ENCODE measurements around the gene PUS7L. TPM values are rescaled to one million over a fixed set of nuclear protein-coding genes. Genes with fewer than 3 reads are reported as not detected.

Gene PUS7L
- 10 to 100 TPM in 1 of 4 donors, 1 to 10 TPM in 3; 8.7 to 11.6 (median 9.3) TPM for total RNA-seq
- 1.8 TPM for polyA plus RNA-seq
- long read RNA-seq, donor 1, full-length matches to known transcripts: 2 of 9 reads
- long read RNA-seq, donor 1, partial matches to known transcripts: 3 of 9 reads
- long read RNA-seq, donor 1, other reads (novel, unspliced or antisense): 4 of 9 reads
- long read RNA-seq, donor 2, full-length matches to known transcripts: 1 of 3 reads
- long read RNA-seq, donor 2, partial matches to known transcripts: 0 of 3 reads
- long read RNA-seq, donor 2, other reads (novel, unspliced or antisense): 2 of 3 reads
- long read RNA-seq, donor 3, full-length matches to known transcripts: 3 of 14 reads
- long read RNA-seq, donor 3, partial matches to known transcripts: 9 of 14 reads
- long read RNA-seq, donor 3, other reads (novel, unspliced or antisense): 2 of 14 reads
- long read RNA-seq, donor 4, full-length matches to known transcripts: 1 of 1 reads
- long read RNA-seq, donor 4, partial matches to known transcripts: 0 of 1 reads
- long read RNA-seq, donor 4, other reads (novel, unspliced or antisense): 0 of 1 reads

DNA sequence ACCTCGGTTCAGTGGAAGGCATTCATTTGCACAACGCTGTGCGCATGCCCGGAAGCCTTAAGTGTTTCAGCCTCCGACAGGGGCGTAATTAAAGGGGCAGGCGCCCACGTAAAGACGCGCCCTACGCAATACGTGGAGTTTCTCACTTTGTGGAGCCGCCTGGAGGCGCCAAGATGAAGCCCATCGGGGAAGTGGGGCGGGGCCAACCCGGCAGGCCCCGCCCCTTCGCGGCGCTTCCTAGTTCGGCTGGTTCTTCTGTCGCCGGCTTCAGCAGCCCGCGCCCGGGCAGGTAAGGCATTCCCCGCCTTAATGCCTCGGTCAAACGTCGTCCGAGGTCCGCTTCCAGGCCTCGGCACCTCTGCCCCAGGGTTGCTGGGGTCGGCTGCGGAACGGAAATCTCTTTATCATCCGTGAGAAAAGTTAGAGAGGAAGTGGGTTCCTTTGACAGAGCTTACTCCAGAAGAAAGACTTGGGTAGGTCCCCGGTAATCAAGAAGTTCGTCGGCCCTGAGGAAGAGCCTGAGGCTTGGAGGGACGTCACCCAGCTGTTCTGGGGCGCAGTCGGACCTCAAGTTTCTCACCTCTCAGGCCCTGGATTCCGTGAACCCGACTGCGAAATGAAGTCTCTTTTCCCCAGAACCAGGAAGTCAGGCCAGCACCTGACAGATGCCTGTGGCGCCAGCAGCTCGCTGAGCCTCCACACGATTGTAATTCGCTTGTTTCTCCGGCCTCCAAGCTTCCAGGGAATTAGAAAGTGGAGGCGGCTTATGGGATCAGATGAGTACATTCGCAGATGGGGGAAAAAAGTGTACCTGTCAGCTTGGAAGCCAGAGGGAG is at the start of gene PUS7L, which contains the start of gene IRAK4:
TSS of gene PUS7L (minus strand) at position 63 of the 836 bp plus-strand sequence. CDS start 3,545 bp downstream, outside the sequence.
TSS of gene IRAK4 (plus strand) at position 224 of the 836 bp plus-strand sequence. CDS start 9,161 bp downstream, outside the sequence.
- WGBS: under 1% methylated on average over 54 of the region's 54 CpGs
- H3K27me3 ChIP-seq (ENCODE audit: control insufficient read depth, insufficient read depth): no peaks in the 10 kb centered on the region
- intact Hi-C loops (cut with DNase I): no loop called here
- peak within 1 kb of the TSS; percentile 73 for H3K4me3 ChIP-seq (ENCODE audit: low read length)
- peaks cover 2% of the 10 kb centered on the region for H3K4me1 ChIP-seq (ENCODE audit: control insufficient read depth, insufficient read depth, low read length)
- H3K27ac ChIP-seq (ENCODE audit: low read length): peak within 1 kb of the TSS; percentile 52
- peak; percentile 100 for ATAC-seq
- DNase-seq: peak; percentile 96 to 98 (median 97)
- no peaks in the 10 kb centered on the region for H3K9me3 ChIP-seq (ENCODE audit: control insufficient read depth, low read length)

DNA sequence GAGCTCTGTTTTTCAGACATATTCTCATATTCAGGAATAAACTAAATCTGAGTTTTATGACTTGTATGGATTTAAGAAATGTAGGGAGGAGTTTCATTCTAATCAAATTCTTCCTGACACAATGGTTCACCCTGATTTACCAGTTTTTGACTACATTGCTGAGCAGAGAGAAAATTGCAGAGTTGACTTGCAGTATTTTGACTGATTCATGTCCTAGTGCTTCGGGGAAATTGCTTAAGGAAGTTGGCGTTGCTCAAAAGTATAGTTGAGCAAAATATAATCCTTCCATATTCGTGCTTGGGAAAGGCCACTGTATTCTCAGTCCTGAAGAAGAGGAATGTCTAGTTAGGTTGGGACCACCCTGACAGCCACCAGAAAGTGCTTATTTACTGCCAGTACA is 48.8 kb upstream of the PUS7L start:
- Histone ChIP-seq H3K27me3 (ENCODE audit: control insufficient read depth, insufficient read depth) (no peaks in the 10 kb centered on the region), H3K4me1 (ENCODE audit: control insufficient read depth, insufficient read depth, low read length) (no peaks in the 10 kb centered on the region), H3K9me3 (ENCODE audit: control insufficient read depth, low read length) (no peaks in the 10 kb centered on the region), H3K27ac (ENCODE audit: low read length) (no peak overlapping the region), H3K4me3 (ENCODE audit: low read length) (no peak overlapping the region)
- intact Hi-C loops (cut with DNase I): loop anchor here in 2 of 4 donors (10.0 kb wide), 1 partner anchor 67 kb away; no protein-coding TSS in a partner anchor
- DNase-seq: no peak
- 83% methylated on average over 3 of the region's 3 CpGs for WGBS
- no peak for ATAC-seq

DNA sequence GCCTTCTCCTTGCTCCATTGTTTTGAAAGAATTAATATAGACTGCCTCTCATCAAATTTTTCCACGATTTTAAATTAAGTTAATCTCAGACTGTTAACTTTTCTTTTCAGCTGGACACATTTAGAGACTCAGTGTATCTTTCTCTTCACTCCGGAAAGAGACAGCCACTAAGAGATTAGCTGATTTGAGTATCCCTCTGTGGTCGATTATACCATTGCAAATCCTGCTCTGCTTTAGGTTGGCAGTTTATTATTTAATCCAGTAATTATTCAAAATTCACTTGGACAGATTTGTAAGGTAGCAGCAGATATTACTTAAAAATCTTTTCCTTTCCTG is 48.1 kb upstream of the PUS7L start:
- H3K4me3 ChIP-seq (ENCODE audit: low read length): peak overlapping the region; percentile 81
- H3K4me1 ChIP-seq (ENCODE audit: control insufficient read depth, insufficient read depth, low read length): no peaks in the 10 kb centered on the region
- H3K9me3 ChIP-seq (ENCODE audit: control insufficient read depth, low read length): no peaks in the 10 kb centered on the region
- whole genome bisulfite sequencing: 1% methylated on average over 3 of the region's 3 CpGs
- H3K27ac ChIP-seq (ENCODE audit: low read length): no peak overlapping the region
- no peaks in the 10 kb centered on the region for H3K27me3 ChIP-seq (ENCODE audit: control insufficient read depth, insufficient read depth)
- DNase-seq (no peak), ATAC-seq (no peak)
- intact Hi-C loops (cut with DNase I): loop anchor here in 2 of 4 donors (10.0 kb wide), 1 partner anchor 68 kb away; no protein-coding TSS in a partner anchor

DNA sequence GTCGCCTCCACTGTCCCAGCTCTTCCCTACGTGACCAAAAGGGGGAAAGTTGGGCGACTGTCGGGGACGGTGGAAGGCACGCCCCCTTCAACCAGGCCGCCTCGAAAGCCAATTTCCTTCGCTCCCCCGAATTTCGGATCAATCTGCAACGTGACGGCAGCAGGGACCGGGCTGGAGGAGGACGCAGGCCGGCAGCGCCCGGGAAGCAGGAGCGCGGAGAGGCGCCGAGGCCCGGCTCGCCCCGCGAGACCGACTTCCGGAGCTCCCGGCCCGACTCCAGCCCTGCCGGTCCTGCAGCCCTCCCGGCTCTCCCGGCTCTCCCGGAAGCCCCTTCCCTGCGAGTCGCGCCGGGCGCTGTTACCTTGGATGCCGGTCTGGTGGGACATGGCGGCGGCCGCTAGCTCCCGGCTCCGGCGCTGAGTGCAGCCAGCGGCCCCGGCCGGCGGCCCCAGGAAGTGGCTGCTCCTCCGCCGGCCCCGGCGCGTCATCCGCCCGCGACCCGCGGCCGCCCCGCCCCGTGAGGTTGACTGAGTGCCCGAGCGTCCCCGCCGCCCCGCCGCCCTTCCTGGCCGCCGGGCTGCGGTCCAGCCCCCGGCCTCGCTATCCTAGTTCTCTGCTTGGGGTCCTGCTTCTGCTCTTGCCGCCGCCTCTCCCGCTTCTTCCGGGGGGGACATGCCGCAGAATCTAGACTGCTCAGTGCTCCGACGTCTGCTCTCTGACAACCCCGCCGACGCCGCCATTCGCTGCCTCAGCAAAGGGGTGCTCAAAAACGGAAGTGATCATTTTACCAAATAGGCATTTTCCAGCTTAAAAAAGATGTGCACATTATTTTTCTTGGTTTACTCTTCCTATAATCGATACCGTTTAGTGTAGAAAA is 47.5 kb upstream of the PUS7L start, which contains the start of gene TWF1:
TSS of gene TWF1 (minus strand) at position 458 of the 877 bp plus-strand sequence. CDS start at position 386, 72 bp downstream.
- under 1% methylated on average over 89 of the region's 89 CpGs for WGBS

DNA sequence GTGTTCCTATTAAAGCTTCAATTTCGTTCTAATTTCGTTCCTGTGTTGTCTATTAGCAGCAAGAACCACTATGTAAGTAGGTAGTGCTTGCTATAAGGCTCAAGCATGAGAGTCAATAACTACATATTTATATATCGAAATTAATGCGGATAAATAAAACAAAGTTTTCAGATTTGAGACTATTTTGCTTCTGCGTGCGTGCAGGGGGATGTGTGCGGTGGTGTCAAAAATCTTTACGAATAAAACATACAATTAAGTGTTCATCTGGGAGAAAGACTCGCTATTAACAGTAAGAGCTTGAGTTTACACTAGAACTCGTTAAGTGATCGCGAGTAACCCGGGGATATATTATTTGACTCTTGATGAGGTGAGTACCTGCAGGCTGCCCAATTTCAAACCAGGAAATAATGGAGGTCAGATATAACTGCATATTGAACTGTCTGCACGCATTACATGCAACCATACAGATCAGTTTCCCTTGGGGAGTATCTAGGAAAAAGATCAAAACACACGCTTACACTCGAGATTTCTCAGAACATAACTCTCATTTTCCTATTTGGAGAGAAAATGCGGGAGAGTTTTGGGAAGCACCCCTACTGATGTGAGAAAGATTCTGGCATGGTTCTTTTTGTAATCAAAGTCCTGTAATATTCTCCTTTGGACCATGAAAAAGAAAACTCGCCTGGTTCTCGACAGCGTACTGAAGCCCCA is 46.7 kb upstream of the PUS7L start:
- peak overlapping the region; percentile 99 for H3K27ac ChIP-seq (ENCODE audit: low read length)
- ATAC-seq: no peak
- intact Hi-C loops (cut with DNase I): loop anchor here in 2 of 4 donors (10.0 kb wide), 1 partner anchor 69 kb away; no protein-coding TSS in a partner anchor
- WGBS: 6% methylated on average over 20 of the region's 20 CpGs
- peak overlapping the region; percentile 81 for H3K4me3 ChIP-seq (ENCODE audit: low read length)
- no peaks in the 10 kb centered on the region for H3K4me1 ChIP-seq (ENCODE audit: control insufficient read depth, insufficient read depth, low read length)
- no peaks in the 10 kb centered on the region for H3K9me3 ChIP-seq (ENCODE audit: control insufficient read depth, low read length)
- no peaks in the 10 kb centered on the region for H3K27me3 ChIP-seq (ENCODE audit: control insufficient read depth, insufficient read depth)
- no peak for DNase-seq

More for the DNA sequence above, 47.5 kb upstream of the PUS7L start, which contains the start of gene TWF1:
- DNase-seq (peak; percentile 88 to 96 (median 96)), ATAC-seq (peak; percentile 100)
- intact Hi-C loops (cut with DNase I): loop anchor here in 2 of 4 donors (10.0 kb wide), 1 partner anchor 69 kb away; no protein-coding TSS in a partner anchor
- no peaks in the 10 kb centered on the region for H3K9me3 ChIP-seq (ENCODE audit: control insufficient read depth, low read length)
- no peaks in the 10 kb centered on the region for H3K27me3 ChIP-seq (ENCODE audit: control insufficient read depth, insufficient read depth)
- no peaks in the 10 kb centered on the region for H3K4me1 ChIP-seq (ENCODE audit: control insufficient read depth, insufficient read depth, low read length)
- H3K4me3 ChIP-seq (ENCODE audit: low read length): peak within 1 kb of the TSS; percentile 81
- peak within 1 kb of the TSS; percentile 99 for H3K27ac ChIP-seq (ENCODE audit: low read length)

DNA sequence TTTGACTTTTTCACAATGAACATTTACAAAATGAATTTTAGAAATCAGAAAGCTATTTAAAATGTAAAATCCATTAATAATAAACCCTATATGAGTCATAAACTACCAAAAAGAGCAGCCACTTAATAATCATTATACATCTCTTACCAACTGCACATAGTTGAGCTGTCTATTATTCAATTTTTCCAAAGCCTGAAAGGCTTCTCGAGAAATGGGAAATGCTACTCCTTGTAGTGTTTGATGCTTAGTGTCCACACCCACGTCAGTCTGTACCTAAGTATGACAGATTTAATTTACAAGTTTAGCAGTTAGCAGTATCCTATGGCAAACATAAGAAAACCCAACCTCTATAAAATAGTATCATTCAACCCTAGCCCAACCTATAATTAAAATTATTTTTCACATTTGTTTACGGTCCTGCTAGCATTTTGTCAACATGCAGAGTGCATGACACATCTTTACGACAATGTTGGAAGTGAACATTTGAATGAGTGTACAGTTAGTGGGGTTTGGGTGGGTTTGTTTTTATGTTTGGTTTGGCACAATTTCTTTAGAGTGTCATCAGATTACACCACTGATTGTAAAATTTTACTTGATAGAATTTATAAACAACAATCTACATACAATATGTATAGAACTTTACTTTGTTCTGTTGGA is 39.1 kb upstream of the PUS7L start:
- DNase-seq (no peak), ATAC-seq (no peak)
- 86% methylated on average over 4 of the region's 4 CpGs for WGBS
- Histone ChIP-seq H3K27ac (ENCODE audit: low read length) (no peak overlapping the region), H3K4me3 (ENCODE audit: low read length) (no peak overlapping the region), H3K9me3 (ENCODE audit: control insufficient read depth, low read length) (no peaks in the 10 kb centered on the region), H3K4me1 (ENCODE audit: control insufficient read depth, insufficient read depth, low read length) (no peaks in the 10 kb centered on the region), H3K27me3 (ENCODE audit: control insufficient read depth, insufficient read depth) (no peaks in the 10 kb centered on the region)
- intact Hi-C loops (cut with DNase I): no loop called here

DNA sequence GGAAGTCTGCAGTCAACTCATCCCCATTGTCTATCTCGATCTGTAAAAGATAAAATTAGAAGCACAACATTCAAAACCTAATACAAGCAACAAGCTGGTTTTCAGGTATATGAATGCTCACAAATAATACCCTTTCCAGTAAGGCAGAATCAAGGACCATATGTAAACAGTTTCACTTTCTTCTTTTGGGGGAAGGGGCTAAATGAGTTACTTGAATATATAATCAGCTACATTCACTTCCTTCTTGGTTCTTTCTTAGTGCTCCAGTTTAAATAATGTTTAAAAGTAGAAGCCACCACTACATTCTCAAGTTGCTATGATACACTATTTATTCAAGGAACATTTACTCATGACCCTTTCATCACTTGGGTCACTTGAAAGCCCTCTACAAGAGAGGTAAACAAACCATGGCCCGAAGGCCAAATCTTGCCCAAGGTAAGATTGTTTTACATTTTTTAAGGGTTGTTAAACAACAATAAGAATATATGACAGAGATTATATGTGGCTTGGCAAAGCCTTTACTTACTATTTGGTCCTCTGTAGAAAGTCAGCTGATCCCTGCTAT is 37.2 kb upstream of the PUS7L start:
- 77% methylated on average over 2 of the region's 2 CpGs for WGBS
- Histone ChIP-seq H3K4me3 (ENCODE audit: low read length) (no peak overlapping the region), H3K9me3 (ENCODE audit: control insufficient read depth, low read length) (no peaks in the 10 kb centered on the region), H3K27ac (ENCODE audit: low read length) (no peak overlapping the region), H3K4me1 (ENCODE audit: control insufficient read depth, insufficient read depth, low read length) (no peaks in the 10 kb centered on the region), H3K27me3 (ENCODE audit: control insufficient read depth, insufficient read depth) (no peaks in the 10 kb centered on the region)
- no peak for ATAC-seq
- no peak for DNase-seq
- intact Hi-C loops (cut with DNase I): no loop called here

GRCh38 chr12:43789941-43790340 is 31.4 kb upstream of the PUS7L start:
- Histone ChIP-seq H3K4me1 (ENCODE audit: control insufficient read depth, insufficient read depth, low read length) (no peaks in the 10 kb centered on the region), H3K9me3 (ENCODE audit: control insufficient read depth, low read length) (no peaks in the 10 kb centered on the region), H3K4me3 (ENCODE audit: low read length) (no peak overlapping the region), H3K27ac (ENCODE audit: low read length) (no peak overlapping the region), H3K27me3 (ENCODE audit: control insufficient read depth, insufficient read depth) (no peaks in the 10 kb centered on the region)
- intact Hi-C loops (cut with DNase I): no loop called here
- DNase-seq (no peak), ATAC-seq (peak in 1 of 2 donors; percentile 41)
